GM19324 (cell line): Measurements from ENCODE around the gene ROR2.

Experiments
- ATAC-seq: cut with Tn5 transposase; IDR thresholded peaks from one replicate; pipeline ENCODE4 v1.9.1; 2021; ENCODE audit warnings: mild to moderate bottlenecking, moderate library complexity; ENCODE audit not compliant: unreplicated experiment, low FRiP score

ROR2 gene

GRCh38 chr9:91757782-91758181, 192.2 kb downstream of the ROR2 start:
- ATAC-seq, result no peak

GRCh38 chr9:91756510-91756780, 193.6 kb downstream of the ROR2 start:
- no peak for ATAC-seq

GRCh38 chr9:91755761-91756509, 194.1 kb downstream of the ROR2 start:
- no peak for ATAC-seq

GRCh38 chr9:91753711-91754110, 196.3 kb downstream of the ROR2 start:
- no peak for ATAC-seq

GRCh38 chr9:91751922-91752321, 198.1 kb downstream of the ROR2 start:
- no peak for ATAC-seq

GRCh38 chr9:91750343-91750742, 199.7 kb downstream of the ROR2 start:
- ATAC-seq, result no peak

- no peak for ATAC-seq
Observed at GRCh38 chr9:91746904-91747303, 203.1 kb downstream of the ROR2 start.

GRCh38 chr9:91746357-91746756, 203.7 kb downstream of the ROR2 start:
- no peak for ATAC-seq

- no peak for ATAC-seq
Observed at GRCh38 chr9:91744114-91744513, 205.9 kb downstream of the ROR2 start.

GRCh38 chr9:91741522-91741921, 208.5 kb downstream of the ROR2 start:
- no peak for ATAC-seq

- no peak for ATAC-seq
Observed at GRCh38 chr9:91740701-91741100, 209.3 kb downstream of the ROR2 start.

GRCh38 chr9:91736898-91737601, 213.0 kb downstream of the ROR2 start:
- no peak for ATAC-seq

- no peak for ATAC-seq
Observed at GRCh38 chr9:91736311-91736710, 213.7 kb downstream of the ROR2 start.

GRCh38 chr9:91735049-91735448, 215.0 kb downstream of the ROR2 start:
- no peak for ATAC-seq

GRCh38 chr9:91734371-91734981, 215.6 kb downstream of the ROR2 start:
- ATAC-seq, result no peak

GRCh38 chr9:91733006-91733624, 216.9 kb downstream of the ROR2 start:
- ATAC-seq, result no peak

GRCh38 chr9:91732187-91733005, 217.6 kb downstream of the ROR2 start:
- no peak for ATAC-seq

GRCh38 chr9:91730806-91731205, 219.2 kb downstream of the ROR2 start:
- ATAC-seq, result no peak

- no peak for ATAC-seq
Observed at GRCh38 chr9:91729558-91729842, 220.5 kb downstream of the ROR2 start.

- ATAC-seq, result no peak
Observed at GRCh38 chr9:91727972-91728371, 222.1 kb downstream of the ROR2 start.

GRCh38 chr9:91727316-91727861, 222.6 kb downstream of the ROR2 start:
- no peak for ATAC-seq
